ENCODE results near the gene ARHGEF9. TPM values are rescaled to one million over a fixed set of nuclear protein-coding genes. Genes with fewer than 3 reads are reported as not detected.

The ARHGEF9 gene
- total RNA-seq, 1 donor from 2014 or later, result 64.4 TPM

GRCh38 chrX:63747331-63747730 is 37.7 kb downstream of the ARHGEF9 start:
- DNase-seq (ENCODE audit: low spot score in 2 of 2), result no peak
- FAIRE-seq, result no peak

- FAIRE-seq (no peak), DNase-seq (ENCODE audit: low spot score in 2 of 2) (no peak)
These were observed 38.3 kb downstream of the ARHGEF9 start for GRCh38 chrX:63746715-63747114.

- FAIRE-seq, result no peak
- DNase-seq (ENCODE audit: low spot score in 2 of 2), result no peak
These were observed 38.7 kb downstream of the ARHGEF9 start for GRCh38 chrX:63746278-63746677.

GRCh38 chrX:63744850-63745394 is 40.1 kb downstream of the ARHGEF9 start:
- DNase-seq (ENCODE audit: low spot score in 2 of 2), result no peak

GRCh38 chrX:63743596-63743995 is 41.4 kb downstream of the ARHGEF9 start:
- DNase-seq (ENCODE audit: low spot score in 2 of 2) (no peak), FAIRE-seq (no peak)

More at GRCh38 chrX:63744850-63745394, 40.1 kb downstream of the ARHGEF9 start:
- FAIRE-seq, result no peak

GRCh38 chrX:63740382-63740781 is 44.6 kb downstream of the ARHGEF9 start:
- DNase-seq (ENCODE audit: low spot score in 2 of 2) (no peak), FAIRE-seq (no peak)

GRCh38 chrX:63739885-63740284 is 45.1 kb downstream of the ARHGEF9 start:
- DNase-seq (ENCODE audit: low spot score in 2 of 2) (no peak), FAIRE-seq (no peak)

GRCh38 chrX:63738696-63739095 is 46.3 kb downstream of the ARHGEF9 start:
- no peak for DNase-seq (ENCODE audit: low spot score in 2 of 2)
- FAIRE-seq, result no peak

GRCh38 chrX:63737131-63737921 is 47.7 kb downstream of the ARHGEF9 start:
- FAIRE-seq (no peak), DNase-seq (ENCODE audit: low spot score in 2 of 2) (no peak)

- FAIRE-seq, result no peak
- no peak for DNase-seq (ENCODE audit: low spot score in 2 of 2)
These were observed 49.1 kb downstream of the ARHGEF9 start for GRCh38 chrX:63735882-63736281.

GRCh38 chrX:63720293-63720692 is 64.7 kb downstream of the ARHGEF9 start:
- FAIRE-seq (no peak), DNase-seq (ENCODE audit: low spot score in 2 of 2) (no peak)

- no peak for FAIRE-seq
- no peak for DNase-seq (ENCODE audit: low spot score in 2 of 2)
These were observed 65.4 kb downstream of the ARHGEF9 start for GRCh38 chrX:63719633-63720032.

GRCh38 chrX:63718010-63718694 is 66.9 kb downstream of the ARHGEF9 start:
- DNase-seq (ENCODE audit: low spot score in 2 of 2) (no peak), FAIRE-seq (no peak)

GRCh38 chrX:63713526-63713925 is 71.5 kb downstream of the ARHGEF9 start:
- DNase-seq (ENCODE audit: low spot score in 2 of 2) (no peak), FAIRE-seq (no peak)

GRCh38 chrX:63708801-63709200 is 76.2 kb downstream of the ARHGEF9 start:
- FAIRE-seq (no peak), DNase-seq (ENCODE audit: low spot score in 2 of 2) (no peak)

- DNase-seq (ENCODE audit: low spot score in 2 of 2) (no peak), FAIRE-seq (no peak)
These were observed 82.5 kb downstream of the ARHGEF9 start for GRCh38 chrX:63702556-63702955.

- DNase-seq (ENCODE audit: low spot score in 2 of 2) (no peak), FAIRE-seq (no peak)
These were observed 97.9 kb downstream of the ARHGEF9 start for GRCh38 chrX:63686878-63687714.

GRCh38 chrX:63680423-63680822 is 104.6 kb downstream of the ARHGEF9 start:
- FAIRE-seq, result no peak
- no peak for DNase-seq (ENCODE audit: low spot score in 2 of 2)

GRCh38 chrX:63679432-63679831 is 105.6 kb downstream of the ARHGEF9 start:
- DNase-seq (ENCODE audit: low spot score in 2 of 2), result no peak
- FAIRE-seq, result no peak

- no peak for FAIRE-seq
These were observed 109.3 kb downstream of the ARHGEF9 start for GRCh38 chrX:63675716-63676115.

GRCh38 chrX:63673896-63674295 is 111.1 kb downstream of the ARHGEF9 start:
- FAIRE-seq (no peak), DNase-seq (ENCODE audit: low spot score in 2 of 2) (no peak)

More at GRCh38 chrX:63675716-63676115, 109.3 kb downstream of the ARHGEF9 start:
- DNase-seq (ENCODE audit: low spot score in 2 of 2), result no peak
